ENCODE results near the gene PRR19.

DNA sequence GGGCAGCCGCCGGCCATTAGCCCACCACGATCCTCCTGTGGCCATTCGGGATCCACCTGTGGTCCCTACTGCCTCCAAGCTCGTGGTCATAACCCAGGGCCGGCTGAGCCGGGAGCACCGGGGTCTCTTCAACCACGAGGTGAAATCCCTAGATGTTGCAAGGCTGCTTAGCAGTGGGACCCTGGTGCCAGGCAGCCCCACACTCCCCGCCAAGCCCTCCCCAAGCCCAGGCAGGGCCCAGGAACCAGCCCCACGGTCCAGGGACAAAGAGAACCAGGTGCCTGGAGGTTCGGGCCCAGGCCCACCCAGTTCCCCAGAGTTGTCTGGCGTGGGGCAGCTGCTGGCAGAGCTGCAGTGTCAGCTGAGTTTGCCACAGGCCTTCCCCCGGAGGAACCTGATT, 7.8 kb downstream of the PRR19 start:
- TF ChIP-seq MEF2A (IDR thresholded peaks at IDR 0.05; ENCODE audit: insufficient read depth, low read depth, low read length) (no peak), MXI1 (IDR thresholded peaks at IDR 0.05; ENCODE audit: low read depth, low read length) (no peak), REST (IDR thresholded peaks at IDR 0.05; ENCODE audit: low read depth, low read length) (no peak), CHD4 (IDR thresholded peaks at IDR 0.05) (no peak), NR2C2 (IDR thresholded peaks at IDR 0.05; ENCODE audit: borderline replicate concordance, control insufficient read depth, insufficient read length, low read depth) (no peak), CBFB (IDR thresholded peaks at IDR 0.05; ENCODE audit: low read depth) (no peak), POLR2AphosphoS2 (IDR thresholded peaks at IDR 0.05; ENCODE audit: low read depth, low read length) (no peak), SUPT20H (IDR thresholded peaks at IDR 0.05; ENCODE audit: borderline replicate concordance, control insufficient read depth, low read depth, low read length) (no peak)
- TF ChIP-seq, protein P1, sequence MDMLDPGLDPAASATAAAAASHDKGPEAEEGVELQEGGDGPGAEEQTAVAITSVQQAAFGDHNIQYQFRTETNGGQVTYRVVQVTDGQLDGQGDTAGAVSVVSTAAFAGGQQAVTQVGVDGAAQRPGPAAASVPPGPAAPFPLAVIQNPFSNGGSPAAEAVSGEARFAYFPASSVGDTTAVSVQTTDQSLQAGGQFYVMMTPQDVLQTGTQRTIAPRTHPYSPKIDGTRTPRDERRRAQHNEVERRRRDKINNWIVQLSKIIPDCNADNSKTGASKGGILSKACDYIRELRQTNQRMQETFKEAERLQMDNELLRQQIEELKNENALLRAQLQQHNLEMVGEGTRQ (IDR thresholded peaks at IDR 0.05; ENCODE audit: borderline replicate concordance, low read depth, low read length) = no peak

All from GM12878 (cell line).